ENCODE results near the gene SH3BP5L.
A peak's percentile ranks its signal among the peaks of the same experiment; 100 is the strongest.

The SH3BP5L gene

DNA sequence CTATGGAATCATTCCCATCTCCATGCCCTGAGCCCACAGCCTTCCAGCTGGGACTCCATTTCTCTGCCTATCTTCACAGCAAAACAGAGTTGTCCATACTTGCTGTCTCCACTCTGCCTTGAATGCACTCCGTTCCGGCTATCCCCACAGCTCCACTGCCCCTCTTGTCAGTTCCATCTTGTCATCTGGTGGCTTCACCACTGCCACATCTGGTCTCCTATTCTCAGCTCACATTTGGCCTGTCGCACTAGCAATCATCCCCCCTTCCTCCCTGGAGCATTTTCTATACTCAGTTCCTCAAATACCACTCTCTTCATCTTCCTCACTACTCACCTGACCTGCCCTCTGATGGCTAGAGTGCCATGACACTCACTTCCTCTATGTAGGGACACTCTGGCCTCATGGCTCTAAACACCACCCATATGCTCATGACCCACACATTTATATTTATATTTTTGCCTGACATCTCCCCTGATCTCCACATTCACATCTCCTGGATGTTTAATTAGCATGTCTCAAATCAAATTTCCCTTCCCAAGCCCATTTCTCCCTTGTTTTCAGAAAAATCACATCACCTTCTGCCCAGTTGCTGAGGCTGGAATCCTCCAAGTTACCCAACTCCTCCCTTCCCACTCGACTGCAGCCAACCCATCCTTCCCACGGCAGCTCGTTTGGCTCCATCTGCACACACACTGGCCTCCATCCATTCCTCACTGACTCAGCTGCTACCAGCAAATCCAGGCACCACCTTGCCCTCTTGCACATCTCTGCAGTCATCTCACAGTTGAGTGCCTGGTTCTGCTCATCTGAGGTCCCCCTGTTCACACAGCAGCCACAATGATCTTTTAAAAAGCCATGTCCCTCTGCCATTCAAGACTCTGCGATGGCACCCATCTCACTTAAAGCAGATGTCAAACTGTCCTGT lies 27.0 kb upstream of the SH3BP5L start:
- FAIRE-seq: no peak

DNA sequence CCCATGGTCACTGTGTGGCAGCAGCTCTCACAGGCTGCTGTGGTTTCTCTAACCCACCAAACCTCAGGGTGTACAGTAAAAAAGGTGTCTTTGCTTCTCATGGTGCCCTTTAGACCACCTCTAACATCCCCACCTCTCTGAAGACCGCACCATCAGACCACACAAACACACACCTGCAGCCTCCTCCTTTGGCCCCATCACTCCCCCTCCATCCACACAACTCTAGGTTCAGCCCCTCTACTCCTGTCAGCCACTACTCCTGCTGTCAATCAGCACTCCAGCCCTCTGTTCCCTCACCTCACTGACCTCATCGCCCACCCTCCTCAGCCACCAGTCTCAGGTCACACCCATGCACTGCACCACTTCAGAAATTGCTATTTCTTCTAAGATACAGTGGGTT lies 25.7 kb upstream of the SH3BP5L start:
- no peak for FAIRE-seq
- DNase-seq (ENCODE audit: extremely low spot score, insufficient read length, low read depth): no peak

More for the DNA sequence above, 27.0 kb upstream of the SH3BP5L start:
- DNase-seq (ENCODE audit: extremely low spot score, insufficient read length, low read depth): no peak

GRCh38 chr1:248850536-248851251 lies 25.0 kb upstream of the SH3BP5L start:
- DNase-seq (ENCODE audit: extremely low spot score, insufficient read length, low read depth): no peak
- no peak for FAIRE-seq

DNA sequence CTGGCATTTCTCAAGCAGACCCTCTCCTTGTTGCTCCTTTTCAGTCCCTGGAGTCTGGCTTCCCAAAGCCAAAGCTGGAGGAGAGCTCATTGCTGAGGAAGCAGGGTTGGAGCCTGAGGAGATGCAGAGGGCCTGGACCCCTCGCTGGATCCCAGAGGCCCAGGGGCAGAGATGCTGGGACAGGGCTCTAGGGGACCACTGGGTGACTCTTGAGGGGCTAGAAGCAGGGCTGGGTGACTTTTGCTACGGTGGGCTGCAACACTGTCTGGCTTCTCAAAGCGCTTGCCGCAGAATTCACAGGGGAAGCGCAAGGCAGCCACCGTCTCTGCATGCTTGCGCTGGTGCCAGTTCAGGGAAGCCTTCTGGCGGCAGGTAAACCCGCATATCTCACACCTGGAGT lies 24.4 kb upstream of the SH3BP5L start:
- no peak for DNase-seq (ENCODE audit: extremely low spot score, insufficient read length, low read depth)
- no peak for FAIRE-seq

GRCh38 chr1:248849637-248850036 lies 23.9 kb upstream of the SH3BP5L start:
- no peak for FAIRE-seq
- DNase-seq (ENCODE audit: extremely low spot score, insufficient read length, low read depth): no peak

GRCh38 chr1:248849152-248849551 lies 23.4 kb upstream of the SH3BP5L start:
- FAIRE-seq (no peak), DNase-seq (ENCODE audit: extremely low spot score, insufficient read length, low read depth) (no peak)

DNA sequence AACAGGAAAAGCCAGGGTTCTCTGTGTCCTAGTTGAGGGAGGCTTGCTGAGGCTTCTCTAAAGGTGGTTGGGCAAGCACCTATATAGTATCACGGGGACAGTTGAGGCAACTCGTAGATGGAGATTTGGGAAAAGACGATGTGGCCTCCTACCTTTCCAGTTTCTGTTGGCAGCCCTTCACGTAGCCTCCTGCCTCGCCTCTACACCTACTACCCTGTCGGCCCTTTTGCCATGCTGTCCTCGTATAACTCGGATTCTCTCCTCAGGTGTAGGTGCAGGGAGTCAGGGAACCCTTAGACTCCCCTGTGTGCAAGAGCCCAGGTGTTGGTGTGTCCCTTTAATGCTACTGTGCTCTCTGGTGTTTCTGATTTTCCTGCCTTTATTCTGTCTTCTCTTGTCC lies 22.9 kb upstream of the SH3BP5L start:
- DNase-seq (ENCODE audit: extremely low spot score, insufficient read length, low read depth): no peak
- FAIRE-seq: no peak

DNA sequence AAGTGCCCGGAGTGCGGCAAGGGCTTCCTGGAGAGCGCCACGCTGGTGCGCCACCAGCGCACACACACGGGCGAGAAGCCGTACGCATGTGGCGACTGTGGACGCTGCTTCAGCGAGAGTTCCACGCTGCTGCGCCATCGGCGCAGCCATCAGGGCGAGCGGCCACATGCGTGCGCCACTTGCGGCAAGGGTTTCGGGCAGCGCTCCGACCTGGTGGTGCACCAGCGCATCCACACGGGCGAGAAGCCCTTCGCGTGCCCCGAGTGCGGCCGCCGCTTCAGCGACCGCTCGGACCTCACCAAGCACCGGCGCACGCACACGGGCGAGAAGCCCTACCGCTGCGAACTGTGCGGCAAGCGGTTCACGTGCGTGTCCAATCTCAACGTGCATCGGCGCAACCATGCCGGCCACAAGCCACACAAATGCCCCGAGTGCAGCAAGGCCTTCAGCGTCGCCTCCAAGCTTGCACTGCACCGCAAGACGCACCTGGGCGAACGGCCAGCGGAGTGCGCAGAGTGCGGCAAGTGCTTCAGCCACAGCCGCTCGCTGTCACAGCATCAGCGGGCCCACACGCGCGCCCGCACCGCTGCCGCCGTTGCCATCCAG lies 22.3 kb upstream of the SH3BP5L start:
- DNase-seq (ENCODE audit: extremely low spot score, insufficient read length, low read depth) (no peak), FAIRE-seq (no peak)

DNA sequence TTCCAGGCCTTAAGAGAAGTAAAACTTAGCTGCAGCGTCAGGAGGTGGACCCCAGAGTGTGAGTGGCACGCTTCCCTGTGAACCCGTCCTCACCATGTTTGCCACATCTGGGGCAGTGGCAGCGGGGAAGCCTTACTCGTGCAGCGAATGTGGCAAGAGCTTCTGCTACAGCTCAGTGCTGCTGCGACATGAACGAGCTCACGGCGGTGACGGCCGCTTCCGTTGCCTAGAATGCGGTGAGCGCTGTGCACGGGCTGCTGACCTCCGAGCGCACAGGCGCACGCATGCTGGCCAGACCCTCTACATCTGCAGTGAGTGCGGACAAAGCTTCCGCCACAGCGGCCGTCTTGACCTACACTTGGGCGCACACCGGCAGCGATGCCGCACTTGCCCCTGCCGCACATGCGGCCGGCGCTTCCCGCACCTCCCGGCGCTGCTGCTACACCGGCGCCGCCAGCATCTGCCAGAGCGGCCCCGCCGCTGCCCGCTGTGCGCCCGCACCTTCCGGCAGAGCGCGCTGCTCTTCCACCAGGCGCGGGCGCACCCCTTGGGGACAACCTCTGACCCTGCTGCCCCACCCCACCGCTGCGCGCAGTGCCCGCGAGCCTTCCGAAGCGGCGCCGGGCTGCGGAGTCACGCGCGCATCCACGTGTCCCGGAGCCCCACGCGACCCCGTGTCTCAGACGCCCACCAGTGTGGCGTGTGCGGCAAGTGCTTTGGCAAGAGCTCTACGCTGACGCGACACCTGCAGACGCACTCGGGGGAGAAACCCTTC lies 21.7 kb upstream of the SH3BP5L start:
- DNase-seq (ENCODE audit: extremely low spot score, insufficient read length, low read depth) (no peak), FAIRE-seq (no peak)

DNA sequence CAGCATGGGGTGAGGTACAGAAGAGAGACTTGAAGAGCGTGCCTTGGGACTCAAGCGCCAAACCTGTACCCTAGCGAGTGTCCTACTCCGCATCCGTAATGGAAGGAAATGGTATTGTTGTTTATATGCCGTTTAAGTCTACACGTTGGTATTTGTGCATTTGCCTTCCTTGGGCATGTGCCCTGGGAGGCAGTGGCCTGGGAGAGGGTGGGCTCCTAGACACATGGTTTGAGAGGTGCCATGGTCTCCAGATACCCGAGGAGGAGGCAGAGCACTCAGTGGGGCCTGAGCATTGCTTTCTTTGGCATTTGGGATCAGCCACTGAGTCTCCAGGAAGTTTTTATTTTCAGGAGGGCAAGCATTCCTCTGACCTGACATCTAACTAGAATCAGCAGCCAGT lies 18.8 kb upstream of the SH3BP5L start:
- FAIRE-seq (no peak), DNase-seq (ENCODE audit: extremely low spot score, insufficient read length, low read depth) (no peak)

- FAIRE-seq (no peak), DNase-seq (ENCODE audit: extremely low spot score, insufficient read length, low read depth) (no peak)
These were observed 18.0 kb upstream of the SH3BP5L start for GRCh38 chr1:248843687-248844086.

GRCh38 chr1:248842781-248843331 lies 17.1 kb upstream of the SH3BP5L start:
- FAIRE-seq: peak; percentile 48
- no peak for DNase-seq (ENCODE audit: extremely low spot score, insufficient read length, low read depth)

GRCh38 chr1:248841702-248842395 lies 16.1 kb upstream of the SH3BP5L start:
- FAIRE-seq (no peak), DNase-seq (ENCODE audit: extremely low spot score, insufficient read length, low read depth) (no peak)

GRCh38 chr1:248840946-248841345 lies 15.2 kb upstream of the SH3BP5L start:
- FAIRE-seq: no peak
- DNase-seq (ENCODE audit: extremely low spot score, insufficient read length, low read depth): no peak

GRCh38 chr1:248839168-248839555 lies 13.4 kb upstream of the SH3BP5L start:
- DNase-seq (ENCODE audit: extremely low spot score, insufficient read length, low read depth): no peak

DNA sequence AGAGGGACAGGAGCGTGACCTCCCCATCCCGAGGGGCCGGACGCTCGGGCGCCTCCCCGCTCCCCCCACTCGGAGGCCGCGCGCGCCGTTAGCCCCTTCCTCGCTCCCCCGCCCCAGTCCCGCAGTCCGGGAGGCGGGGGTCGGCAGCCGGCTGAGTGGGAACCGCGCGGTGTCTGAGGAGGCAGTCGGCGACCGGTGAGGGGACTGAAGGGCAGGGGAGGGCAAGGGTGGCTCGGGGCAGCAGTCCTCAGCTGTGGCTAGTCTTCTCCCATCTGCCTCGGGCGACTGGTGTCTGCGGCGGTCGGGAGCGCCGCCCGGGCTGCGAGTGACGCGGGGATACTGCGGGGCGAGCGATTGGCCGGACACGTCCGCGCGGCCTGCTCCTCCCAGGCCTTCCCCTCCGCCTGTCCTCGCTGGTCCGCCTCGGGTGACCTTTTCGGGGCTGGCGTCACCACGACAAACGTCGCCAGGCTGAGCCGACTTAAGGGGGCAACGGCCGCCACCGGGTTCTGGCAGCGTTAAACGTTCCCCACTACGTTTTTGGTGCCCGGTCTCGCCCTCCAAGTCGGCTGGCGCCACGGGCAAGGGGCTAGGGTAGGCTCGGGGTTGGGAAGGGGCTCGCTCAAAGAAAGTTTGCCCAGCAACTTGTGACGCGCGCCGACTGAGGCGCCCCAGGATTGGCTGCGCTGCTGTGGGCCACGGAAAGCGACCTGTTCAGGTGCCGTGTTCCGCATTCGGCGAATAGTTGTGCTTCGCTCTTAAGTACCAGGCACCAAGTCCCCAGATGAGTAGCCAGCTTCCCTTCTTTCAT lies 12.8 kb upstream of the SH3BP5L start:
- FAIRE-seq: peak; percentile 89
- peak; percentile 69 for DNase-seq (ENCODE audit: extremely low spot score, insufficient read length, low read depth)

More at GRCh38 chr1:248839168-248839555, 13.4 kb upstream of the SH3BP5L start:
- FAIRE-seq: no peak

DNA sequence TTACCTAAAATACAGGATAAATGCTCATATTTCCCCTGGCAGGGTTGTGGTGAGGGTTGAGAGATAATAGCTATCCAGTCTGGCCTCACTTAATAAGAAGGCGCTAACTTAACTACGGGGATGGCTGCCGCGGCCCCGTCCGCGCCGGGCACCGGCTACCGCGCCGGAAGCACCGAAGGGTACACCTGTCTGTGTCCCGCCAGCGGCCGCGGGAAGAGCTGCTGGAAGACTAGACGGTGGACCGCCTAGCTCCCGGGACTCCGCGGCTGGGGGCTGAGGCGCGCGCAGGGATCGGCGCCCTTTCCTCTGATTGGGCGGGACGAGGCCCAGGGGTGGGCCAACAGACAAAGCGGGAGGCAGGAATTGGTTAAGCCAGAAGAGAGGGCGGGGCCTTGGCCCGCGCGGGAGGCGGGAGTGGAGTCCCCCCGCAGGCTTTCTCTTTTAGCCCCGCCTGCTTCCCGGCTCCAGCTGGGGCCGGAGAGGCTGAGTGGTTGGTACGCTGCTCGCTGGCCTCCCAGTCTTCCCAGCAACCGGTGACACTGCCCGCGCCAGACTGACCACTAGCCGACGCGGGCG lies 12.2 kb upstream of the SH3BP5L start, which contains the start of gene ZNF672:
TSS of gene ZNF672 (plus strand) at position 444 of the 576 bp plus-strand sequence. CDS start 9,051 bp downstream, outside the sequence.
- FAIRE-seq: peak; percentile 85

More for the DNA sequence above, 12.2 kb upstream of the SH3BP5L start, which contains the start of gene ZNF672:
- peak; percentile 84 for DNase-seq (ENCODE audit: extremely low spot score, insufficient read length, low read depth)
